NCI-H146 (cell line): ENCODE measurements around the gene MBNL1.
"Not testable (repeated sequence)": the region's sequence is repeated elsewhere in the genome, so short reads cannot be mapped to it uniquely, and the experiment has no call there.

Experiments
- DNase-seq: peaks from one replicate; lab custom pipeline; 2025; lab: John Stamatoyannopoulos, UW

The MBNL1 gene

GRCh38 chr3:152379415-152380042 lies 110.8 kb downstream of the MBNL1 start:
- DNase-seq = no peak

GRCh38 chr3:152380043-152380442 lies 111.3 kb downstream of the MBNL1 start:
- DNase-seq = no peak

DNA sequence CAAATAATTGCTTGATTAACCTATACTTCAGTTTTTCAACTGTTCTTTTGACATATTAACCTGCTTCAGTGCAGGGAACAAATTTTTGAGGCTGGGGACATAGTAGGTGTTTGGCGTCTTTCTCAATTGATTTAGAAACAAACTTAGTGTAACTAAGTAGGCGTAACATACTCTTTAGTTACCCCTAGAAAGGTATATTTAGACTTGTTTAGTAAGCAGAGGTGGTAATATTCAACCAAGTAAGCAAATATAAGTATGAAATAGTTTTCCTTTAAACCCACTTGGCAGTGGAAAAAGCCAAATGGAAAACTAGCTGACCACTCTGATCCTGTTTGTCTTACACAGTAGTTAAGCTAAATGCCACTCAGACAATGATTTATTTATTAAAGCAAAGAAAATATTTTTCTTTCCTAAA lies 113.2 kb downstream of the MBNL1 start:
- DNase-seq = no peak

- DNase-seq = no peak
Measured at GRCh38 chr3:152382312-152383135, 113.8 kb downstream of the MBNL1 start.

DNA sequence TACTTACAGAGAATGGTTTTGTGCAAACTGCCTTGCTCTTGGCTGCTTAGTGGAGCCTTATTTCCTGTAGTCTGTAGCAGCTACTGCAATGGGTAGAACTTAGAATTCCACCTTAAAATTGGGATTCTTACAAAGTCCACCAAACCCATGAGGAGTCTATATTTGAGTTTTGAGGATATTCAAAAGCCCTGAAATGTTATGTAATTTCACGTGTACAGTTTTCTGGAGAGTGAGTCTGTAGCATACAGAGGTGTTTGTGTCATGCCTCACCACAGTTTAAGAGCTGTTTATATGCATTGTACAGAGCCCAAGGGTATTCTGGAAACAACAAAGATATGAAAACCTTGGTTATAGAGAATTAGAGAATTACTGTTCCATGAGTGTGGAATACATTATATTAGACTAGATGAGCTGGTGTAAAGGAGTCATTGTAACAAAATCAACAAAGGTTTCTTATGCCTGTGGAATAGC lies 114.4 kb downstream of the MBNL1 start:
- DNase-seq = no peak

DNA sequence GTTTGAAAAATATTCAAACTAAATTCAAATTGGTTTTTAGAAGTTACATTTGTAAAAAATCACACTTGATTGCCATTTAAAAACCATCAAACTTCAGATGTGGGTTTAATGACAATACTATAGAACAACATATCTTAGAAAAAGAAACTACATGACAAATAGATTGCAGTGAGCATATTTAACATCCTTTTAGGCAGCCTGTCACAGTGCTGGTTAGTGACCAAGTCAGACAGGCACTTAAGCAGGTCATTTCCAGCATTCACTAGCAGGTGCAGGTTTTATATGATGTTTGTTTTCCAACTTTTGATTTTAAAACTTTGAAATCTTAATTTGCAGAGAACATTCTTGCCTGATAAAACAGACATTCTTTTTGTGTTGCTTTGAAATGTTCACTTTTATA lies 115.7 kb downstream of the MBNL1 start:
- no peak for DNase-seq

GRCh38 chr3:152385761-152386160 lies 117.0 kb downstream of the MBNL1 start:
- DNase-seq = no peak

DNA sequence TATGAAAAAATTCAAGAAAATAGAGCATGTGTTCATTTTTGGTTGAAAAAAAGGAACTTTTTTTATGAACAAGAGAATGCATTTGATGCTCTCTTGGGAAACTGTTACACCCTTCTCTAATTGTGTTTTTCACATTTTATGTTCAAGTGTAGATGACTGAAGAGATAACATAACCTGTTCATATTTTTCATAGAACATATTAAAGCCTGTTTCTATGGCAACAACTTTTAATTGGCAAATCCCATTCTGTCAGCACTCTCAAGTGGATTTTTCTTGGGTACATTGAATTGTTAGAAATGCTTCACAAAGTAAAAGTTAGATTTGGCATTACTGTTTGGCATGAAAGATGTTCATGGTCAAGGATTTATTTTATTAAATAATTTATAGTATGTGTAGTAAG lies 117.5 kb downstream of the MBNL1 start:
- no peak for DNase-seq

DNA sequence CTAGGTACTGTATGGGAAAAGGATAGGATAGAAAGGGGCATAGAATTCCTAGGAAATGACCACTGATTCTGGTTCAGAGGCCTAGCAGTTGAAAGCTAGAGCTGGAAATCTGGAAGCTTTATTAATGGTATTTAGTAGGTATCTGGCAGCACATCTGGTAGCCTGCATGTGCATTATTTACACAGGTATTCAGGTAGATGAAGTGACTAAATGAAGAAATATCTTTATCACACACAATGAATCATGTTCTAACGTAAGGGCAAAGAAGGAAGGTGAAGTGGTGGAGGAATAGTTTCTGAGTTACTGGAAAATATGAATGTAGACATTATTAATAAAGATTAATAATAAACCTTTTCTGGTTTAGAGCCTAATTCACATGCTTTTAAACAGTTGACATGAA lies 119.9 kb downstream of the MBNL1 start:
- no peak for DNase-seq

GRCh38 chr3:152389316-152389934 lies 120.7 kb downstream of the MBNL1 start:
- no peak for DNase-seq

- DNase-seq = no peak
Measured at GRCh38 chr3:152390647-152391046, 121.9 kb downstream of the MBNL1 start.

GRCh38 chr3:152391671-152392070 lies 122.9 kb downstream of the MBNL1 start:
- DNase-seq = no peak

- no peak for DNase-seq
Measured at GRCh38 chr3:152392272-152392880, 123.6 kb downstream of the MBNL1 start.

GRCh38 chr3:152394246-152394645 lies 125.5 kb downstream of the MBNL1 start:
- DNase-seq = no peak

DNA sequence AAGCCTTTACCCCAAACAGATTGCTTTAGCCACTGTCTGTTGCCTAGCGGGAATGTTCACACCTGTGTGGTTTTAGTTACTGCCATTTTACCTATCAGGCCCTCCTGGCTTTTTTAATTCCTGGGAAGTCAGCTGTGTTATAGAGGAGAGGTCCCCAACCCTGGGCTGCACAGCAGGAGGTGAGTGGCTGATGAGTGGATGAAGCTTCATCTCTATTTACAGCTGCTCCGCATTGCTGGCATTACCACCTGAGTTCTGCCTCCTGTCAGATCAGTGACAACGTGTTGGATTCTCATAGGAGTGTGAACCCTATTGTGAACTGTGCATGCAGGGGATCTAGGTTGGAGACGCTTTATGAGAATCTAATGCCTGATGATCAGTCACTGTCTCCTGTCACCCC lies 127.0 kb downstream of the MBNL1 start:
- no peak for DNase-seq

DNA sequence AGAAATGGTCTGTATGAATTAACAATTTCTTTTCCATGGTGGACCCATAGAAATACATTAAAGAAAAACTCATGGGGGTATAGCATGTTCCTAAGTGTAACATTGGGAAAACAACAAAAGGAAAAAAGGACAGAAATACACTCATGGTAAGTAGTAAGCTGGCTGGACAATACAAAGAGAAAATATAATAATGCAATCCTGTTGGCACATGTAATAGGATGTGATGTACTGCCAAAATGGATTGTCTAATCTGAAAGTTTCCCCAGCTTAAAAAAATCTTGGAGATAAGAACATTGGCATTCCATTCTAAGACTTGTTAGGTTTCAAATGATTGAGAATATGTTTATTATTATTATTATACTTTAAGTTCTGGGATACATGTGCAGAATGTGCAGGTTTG lies 128.1 kb downstream of the MBNL1 start:
- no peak for DNase-seq

- DNase-seq = not testable (repeated sequence)
Measured at GRCh38 chr3:152397348-152397747, 128.6 kb downstream of the MBNL1 start.

- no peak for DNase-seq
Measured at GRCh38 chr3:152398495-152398894, 129.8 kb downstream of the MBNL1 start.

DNA sequence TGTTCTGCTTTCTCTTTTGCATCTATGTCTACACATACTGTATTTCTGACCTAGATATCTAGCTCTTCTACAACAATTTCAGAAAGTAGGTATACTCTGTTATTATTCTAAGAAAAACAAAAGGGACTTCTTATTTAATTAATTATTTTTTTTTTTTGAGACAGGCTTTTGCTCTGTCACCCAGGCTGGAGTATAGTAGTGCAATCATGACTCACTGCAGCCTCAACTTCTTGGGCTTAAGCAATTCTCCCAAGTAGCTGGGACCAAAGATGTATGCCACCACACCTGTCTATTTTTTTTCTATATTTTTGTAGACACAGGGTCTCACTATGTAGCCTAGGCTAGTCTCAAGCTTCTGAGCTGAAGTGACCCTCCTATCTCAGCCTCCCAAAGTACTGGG lies 130.6 kb downstream of the MBNL1 start:
- no peak for DNase-seq

GRCh38 chr3:152400887-152401286 lies 132.2 kb downstream of the MBNL1 start:
- DNase-seq = no peak

DNA sequence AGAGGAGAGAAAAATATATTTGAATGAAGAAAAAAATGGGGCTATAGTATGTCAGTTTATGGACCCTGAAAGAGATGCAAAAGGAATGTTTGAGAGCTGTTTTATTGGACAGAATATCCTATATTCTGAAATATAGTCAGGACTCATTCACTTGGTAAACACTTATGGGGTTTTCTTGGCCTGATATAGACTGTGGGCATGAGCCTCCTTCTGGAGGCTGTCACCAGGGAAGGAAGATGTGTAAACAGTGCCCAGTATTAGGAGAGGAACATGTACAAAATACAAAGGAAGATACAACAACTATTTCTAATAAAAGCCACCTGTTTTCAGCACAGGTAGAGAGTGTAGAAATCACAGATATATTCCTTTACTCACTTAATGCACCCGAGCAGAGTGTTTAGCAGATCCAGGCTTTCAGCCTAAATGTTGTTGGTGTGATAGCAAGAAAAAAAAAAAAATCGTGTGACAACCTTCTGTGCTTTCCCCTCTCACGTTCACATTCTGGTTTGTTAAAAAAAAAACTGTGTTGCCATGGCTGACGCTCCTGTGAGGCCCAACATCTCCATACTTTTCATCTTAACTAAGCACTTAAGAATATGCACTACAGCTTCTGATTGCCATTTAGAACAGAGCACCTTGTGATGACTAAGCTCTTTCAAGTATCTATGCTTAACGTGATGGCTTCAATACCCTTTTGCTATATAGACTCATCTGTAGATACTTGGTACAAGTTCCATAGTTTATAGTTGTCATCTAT lies 134.1 kb downstream of the MBNL1 start:
- DNase-seq = no peak

- no peak for DNase-seq
Measured at GRCh38 chr3:152403632-152404066, 134.9 kb downstream of the MBNL1 start.
